Measurements from ENCODE around the gene AVPI1. TPM values are rescaled to one million over a fixed set of nuclear protein-coding genes. Genes with fewer than 3 reads are reported as not detected.

Gene AVPI1
- total and polyA plus RNA-seq, 2 of the 13 experiments (the other 11 are each of a cell fraction or from before 2014, with no cell fraction given), result 39.8 to 61.2 TPM

- TF ChIP-seq ZNF280B (CRISPR knock-in tag; IDR thresholded peaks at IDR 0.05; ENCODE audit: borderline replicate concordance), result no peak
- no peak for TF ChIP-seq MTA1 (CRISPR knock-in tag; IDR thresholded peaks at IDR 0.05; ENCODE audit: borderline replicate concordance)
- no peak for TF ChIP-seq EEA1 (CRISPR knock-in tag; IDR thresholded peaks at IDR 0.05; ENCODE audit: borderline replicate concordance)
- no peak for TF ChIP-seq KAT8 (CRISPR knock-in tag; IDR thresholded peaks at IDR 0.05)
- no peak for TF ChIP-seq ATAD3A (CRISPR knock-in tag; IDR thresholded peaks at IDR 0.05)
- TF ChIP-seq CENPBD1 (CRISPR knock-in tag; IDR thresholded peaks at IDR 0.05; ENCODE audit: borderline replicate concordance, low read depth), result no peak
- no peak for TF ChIP-seq ZBTB7B (CRISPR knock-in tag; IDR thresholded peaks at IDR 0.05)
- no peak for TF ChIP-seq NFRKB (IDR thresholded peaks at IDR 0.05)
- no peak for TF ChIP-seq PRDM4 (CRISPR knock-in tag; IDR thresholded peaks at IDR 0.05; ENCODE audit: borderline replicate concordance)
- TF ChIP-seq ZNF230 (CRISPR knock-in tag; IDR thresholded peaks at IDR 0.05), result 0 out of 2 replicates have a peak, but pooled peaks have one; percentile 41
- TF ChIP-seq SP1 (IDR thresholded peaks at IDR 0.05), result no peak
- TF ChIP-seq SP1 (CRISPR knock-in tag; IDR thresholded peaks at IDR 0.05), result no peak
- no peak for TF ChIP-seq TBX3 (IDR thresholded peaks at IDR 0.05; ENCODE audit: borderline replicate concordance)
- no peak for TF ChIP-seq PRMT3 (CRISPR knock-in tag; IDR thresholded peaks at IDR 0.05; ENCODE audit: borderline replicate concordance, low read depth)
- no peak for TF ChIP-seq ZNF652 (CRISPR knock-in tag; IDR thresholded peaks at IDR 0.05; ENCODE audit: borderline replicate concordance, low read depth)
- 0 out of 2 replicates have a peak, but pooled peaks have one; percentile 39 for TF ChIP-seq ZSCAN25 (CRISPR knock-in tag; IDR thresholded peaks at IDR 0.05)
- no peak for TF ChIP-seq ZFP37 (CRISPR knock-in tag; IDR thresholded peaks at IDR 0.05; ENCODE audit: borderline replicate concordance)
- no peak for TF ChIP-seq MZF1 (CRISPR knock-in tag; IDR thresholded peaks at IDR 0.05; ENCODE audit: borderline replicate concordance)
- TF ChIP-seq ISL2 (CRISPR knock-in tag; IDR thresholded peaks at IDR 0.05), result no peak
- TF ChIP-seq MAX (IDR thresholded peaks at IDR 0.05), result no peak
- TF ChIP-seq ZSCAN20 (CRISPR knock-in tag; IDR thresholded peaks at IDR 0.05; ENCODE audit: borderline replicate concordance), result no peak
- TF ChIP-seq NFE2L2 (IDR thresholded peaks at IDR 0.05; ENCODE audit: low read length), result no peak
- TF ChIP-seq DZIP1 (CRISPR knock-in tag; IDR thresholded peaks at IDR 0.05), result no peak
Observed at GRCh38 chr10:97708976-97709946, 22.2 kb upstream of the AVPI1 start (continued).

Data from HepG2 (cell line).